Measurements from ENCODE around the gene GUSB.

- TF ChIP-seq, protein P1, sequence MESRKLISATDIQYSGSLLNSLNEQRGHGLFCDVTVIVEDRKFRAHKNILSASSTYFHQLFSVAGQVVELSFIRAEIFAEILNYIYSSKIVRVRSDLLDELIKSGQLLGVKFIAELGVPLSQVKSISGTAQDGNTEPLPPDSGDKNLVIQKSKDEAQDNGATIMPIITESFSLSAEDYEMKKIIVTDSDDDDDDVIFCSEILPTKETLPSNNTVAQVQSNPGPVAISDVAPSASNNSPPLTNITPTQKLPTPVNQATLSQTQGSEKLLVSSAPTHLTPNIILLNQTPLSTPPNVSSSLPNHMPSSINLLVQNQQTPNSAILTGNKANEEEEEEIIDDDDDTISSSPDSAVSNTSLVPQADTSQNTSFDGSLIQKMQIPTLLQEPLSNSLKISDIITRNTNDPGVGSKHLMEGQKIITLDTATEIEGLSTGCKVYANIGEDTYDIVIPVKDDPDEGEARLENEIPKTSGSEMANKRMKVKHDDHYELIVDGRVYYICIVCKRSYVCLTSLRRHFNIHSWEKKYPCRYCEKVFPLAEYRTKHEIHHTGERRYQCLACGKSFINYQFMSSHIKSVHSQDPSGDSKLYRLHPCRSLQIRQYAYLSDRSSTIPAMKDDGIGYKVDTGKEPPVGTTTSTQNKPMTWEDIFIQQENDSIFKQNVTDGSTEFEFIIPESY (CRISPR knock-in tag; IDR thresholded peaks at IDR 0.05), result no peak
- TF ChIP-seq GTF2F1 (IDR thresholded peaks at IDR 0.05; ENCODE audit: low read depth, low read length) (no peak), RBBP5 (IDR thresholded peaks at IDR 0.05; ENCODE audit: borderline replicate concordance, insufficient read depth, low read length, poor library complexity, severe bottlenecking) (no peak), SAFB2 (IDR thresholded peaks at IDR 0.05; ENCODE audit: borderline replicate concordance, low read depth, low read length, severe bottlenecking) (no peak), TBP (optimal IDR thresholded peaks at IDR 0.05; ENCODE audit: low read depth, low read length) (no peak)
- TF ChIP-seq, protein P2, sequence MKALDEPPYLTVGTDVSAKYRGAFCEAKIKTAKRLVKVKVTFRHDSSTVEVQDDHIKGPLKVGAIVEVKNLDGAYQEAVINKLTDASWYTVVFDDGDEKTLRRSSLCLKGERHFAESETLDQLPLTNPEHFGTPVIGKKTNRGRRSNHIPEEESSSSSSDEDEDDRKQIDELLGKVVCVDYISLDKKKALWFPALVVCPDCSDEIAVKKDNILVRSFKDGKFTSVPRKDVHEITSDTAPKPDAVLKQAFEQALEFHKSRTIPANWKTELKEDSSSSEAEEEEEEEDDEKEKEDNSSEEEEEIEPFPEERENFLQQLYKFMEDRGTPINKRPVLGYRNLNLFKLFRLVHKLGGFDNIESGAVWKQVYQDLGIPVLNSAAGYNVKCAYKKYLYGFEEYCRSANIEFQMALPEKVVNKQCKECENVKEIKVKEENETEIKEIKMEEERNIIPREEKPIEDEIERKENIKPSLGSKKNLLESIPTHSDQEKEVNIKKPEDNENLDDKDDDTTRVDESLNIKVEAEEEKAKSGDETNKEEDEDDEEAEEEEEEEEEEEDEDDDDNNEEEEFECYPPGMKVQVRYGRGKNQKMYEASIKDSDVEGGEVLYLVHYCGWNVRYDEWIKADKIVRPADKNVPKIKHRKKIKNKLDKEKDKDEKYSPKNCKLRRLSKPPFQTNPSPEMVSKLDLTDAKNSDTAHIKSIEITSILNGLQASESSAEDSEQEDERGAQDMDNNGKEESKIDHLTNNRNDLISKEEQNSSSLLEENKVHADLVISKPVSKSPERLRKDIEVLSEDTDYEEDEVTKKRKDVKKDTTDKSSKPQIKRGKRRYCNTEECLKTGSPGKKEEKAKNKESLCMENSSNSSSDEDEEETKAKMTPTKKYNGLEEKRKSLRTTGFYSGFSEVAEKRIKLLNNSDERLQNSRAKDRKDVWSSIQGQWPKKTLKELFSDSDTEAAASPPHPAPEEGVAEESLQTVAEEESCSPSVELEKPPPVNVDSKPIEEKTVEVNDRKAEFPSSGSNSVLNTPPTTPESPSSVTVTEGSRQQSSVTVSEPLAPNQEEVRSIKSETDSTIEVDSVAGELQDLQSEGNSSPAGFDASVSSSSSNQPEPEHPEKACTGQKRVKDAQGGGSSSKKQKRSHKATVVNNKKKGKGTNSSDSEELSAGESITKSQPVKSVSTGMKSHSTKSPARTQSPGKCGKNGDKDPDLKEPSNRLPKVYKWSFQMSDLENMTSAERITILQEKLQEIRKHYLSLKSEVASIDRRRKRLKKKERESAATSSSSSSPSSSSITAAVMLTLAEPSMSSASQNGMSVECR (CRISPR knock-in tag; IDR thresholded peaks at IDR 0.05), result no peak
Observed at GRCh38 chr7:66015440-66016130, 33.6 kb upstream of the GUSB start.

Measured in K562 (cell line).